NCI-H187 treated with DMSO at 0.1 percent for 48 hours (cell line): ENCODE data around the gene HMCES.
A peak's percentile ranks its signal among the peaks of the same experiment; 100 is the strongest.

ENCODE experiments used
- DNase-seq: peaks from one replicate; lab custom pipeline; 2025; lab: John Stamatoyannopoulos, UW

Gene HMCES

DNA sequence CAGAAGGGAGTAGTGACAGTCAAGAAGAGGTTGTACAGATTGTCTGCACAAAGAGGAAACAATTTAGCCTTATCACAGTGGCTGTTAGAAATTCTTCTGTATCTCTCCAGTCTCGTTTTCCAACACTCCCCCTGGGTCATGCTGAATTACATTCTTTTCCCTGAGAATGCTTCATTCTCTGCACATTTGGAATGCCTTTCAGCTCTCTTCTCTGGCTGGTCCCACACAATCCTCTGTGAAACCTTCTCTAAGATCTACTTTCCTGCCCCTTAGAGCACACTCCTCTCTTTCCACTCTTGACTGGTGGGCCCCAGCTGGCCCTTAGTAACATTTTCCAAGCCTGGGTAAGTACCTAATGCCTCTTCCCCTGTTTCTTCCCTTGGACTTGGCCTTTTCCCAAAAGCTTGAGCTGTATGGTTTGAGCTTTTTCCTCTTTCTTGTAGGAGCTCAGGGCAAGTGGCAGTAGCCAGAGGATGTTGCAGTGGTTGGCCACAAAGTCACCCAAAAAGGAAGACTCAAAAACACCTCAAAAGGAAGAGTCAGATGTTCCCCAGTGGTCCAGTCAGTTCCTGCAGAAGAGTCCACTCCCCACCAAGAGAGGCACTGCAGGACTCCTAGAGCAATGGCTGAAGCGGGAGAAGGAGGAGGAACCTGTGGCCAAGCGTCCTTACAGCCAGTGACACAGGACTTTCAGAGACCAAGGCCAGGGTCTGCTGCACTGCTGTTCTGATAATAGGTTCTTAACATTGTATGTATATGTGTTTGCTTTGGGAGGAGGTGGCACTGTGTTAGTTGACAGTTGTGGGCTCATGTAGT is 25.7 kb downstream of the HMCES start:
- DNase-seq: no peak

DNA sequence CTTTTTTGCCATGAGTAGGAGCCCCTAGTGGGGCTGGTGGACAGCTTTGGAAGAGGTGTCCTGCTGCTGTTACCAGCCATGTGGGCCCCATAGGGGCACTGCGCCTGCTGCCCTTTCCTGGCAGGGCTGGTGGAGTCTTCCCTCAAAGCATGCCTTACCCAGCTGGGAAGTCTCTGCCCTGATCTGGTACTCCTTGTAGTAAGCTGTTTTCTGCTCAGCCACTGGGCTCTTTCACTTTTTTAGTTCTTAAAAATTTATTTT is 26.2 kb downstream of the HMCES start:
- DNase-seq: no peak

DNA sequence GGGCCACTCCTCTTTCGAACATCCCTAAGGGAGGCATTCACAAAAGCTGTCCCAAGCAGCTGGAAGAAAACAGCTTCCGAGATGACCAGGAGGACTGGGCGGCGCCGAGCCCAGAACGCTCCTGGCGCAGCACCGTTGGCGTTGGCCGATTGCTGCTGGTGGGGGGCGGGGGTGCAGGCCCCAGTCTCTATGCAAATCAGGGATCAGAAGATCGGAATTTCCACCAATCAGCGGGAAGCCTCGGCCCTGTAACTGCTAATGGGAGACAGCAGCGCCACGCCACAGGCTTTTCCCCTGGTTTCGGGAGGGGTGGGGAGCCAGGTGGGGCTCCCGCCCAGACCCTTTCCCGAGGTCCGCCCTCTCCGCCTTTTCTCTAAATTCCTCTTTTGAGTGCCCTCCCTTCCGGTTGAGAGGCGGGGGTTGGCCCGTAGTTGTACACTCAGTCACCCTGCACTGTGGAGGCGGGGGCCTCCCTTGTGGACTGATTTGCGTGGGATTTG is 27.0 kb downstream of the HMCES start:
- DNase-seq: no peak

DNA sequence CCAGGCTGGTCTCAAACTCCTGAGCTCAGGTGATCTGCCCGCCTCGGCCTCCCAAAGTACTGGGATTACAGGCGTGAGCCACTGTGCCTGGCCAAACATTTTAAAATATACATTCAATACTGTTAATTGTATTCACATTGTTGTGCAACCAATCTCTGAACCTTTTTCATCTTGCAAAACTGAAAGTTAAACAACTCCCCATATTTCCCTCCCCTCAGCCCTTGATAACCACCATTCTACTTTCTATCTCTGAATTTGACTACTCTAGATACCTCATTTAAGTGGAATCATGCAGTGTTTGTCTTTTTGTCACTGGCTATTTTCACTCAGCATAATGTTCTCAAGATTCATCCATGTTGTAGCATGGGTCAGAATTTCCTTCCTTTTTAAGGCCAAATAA is 30.0 kb downstream of the HMCES start:
- no peak for DNase-seq

DNA sequence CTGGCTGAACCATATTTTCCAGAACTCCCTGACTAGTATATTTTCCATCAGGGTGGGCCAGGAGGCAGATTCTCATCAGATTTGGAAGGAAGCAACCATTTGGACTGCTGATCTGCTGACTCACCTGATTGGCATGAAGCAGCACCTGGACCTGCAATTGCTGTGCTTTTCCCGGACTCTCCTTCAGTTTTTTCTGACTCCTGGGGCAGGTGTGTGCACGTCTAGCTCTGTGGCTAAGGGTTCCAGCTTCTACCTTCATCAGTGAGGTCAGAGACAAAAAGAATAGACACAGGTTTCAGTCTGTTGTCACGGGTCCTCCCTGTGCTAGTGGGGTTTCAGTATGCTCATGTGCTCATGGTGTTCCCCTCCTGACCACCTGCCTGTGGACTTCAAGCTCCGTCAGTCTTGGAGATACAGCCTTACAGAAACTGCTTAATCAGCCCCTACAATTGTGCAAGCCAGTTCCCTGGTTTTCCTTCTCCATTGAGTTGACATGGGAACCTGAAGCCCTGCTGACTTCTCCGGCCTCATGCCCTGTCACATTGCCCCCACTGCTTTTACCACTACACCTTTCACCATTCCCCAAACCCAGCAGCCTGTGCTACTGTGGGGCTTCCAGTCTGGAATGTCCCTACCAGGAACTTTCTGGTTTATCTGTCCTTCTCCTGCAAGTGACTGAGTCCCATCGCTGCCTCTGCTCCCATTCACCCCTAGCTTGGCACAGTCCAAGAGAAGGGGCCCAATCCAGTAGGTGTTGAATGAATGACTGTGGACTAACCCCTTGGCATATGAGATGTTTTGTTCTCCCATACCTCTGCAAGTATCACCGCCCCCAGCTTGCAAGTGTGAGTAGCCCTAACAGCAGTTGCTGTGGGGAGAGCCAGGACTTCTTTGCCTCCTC is 31.7 kb downstream of the HMCES start:
- DNase-seq: no peak

DNA sequence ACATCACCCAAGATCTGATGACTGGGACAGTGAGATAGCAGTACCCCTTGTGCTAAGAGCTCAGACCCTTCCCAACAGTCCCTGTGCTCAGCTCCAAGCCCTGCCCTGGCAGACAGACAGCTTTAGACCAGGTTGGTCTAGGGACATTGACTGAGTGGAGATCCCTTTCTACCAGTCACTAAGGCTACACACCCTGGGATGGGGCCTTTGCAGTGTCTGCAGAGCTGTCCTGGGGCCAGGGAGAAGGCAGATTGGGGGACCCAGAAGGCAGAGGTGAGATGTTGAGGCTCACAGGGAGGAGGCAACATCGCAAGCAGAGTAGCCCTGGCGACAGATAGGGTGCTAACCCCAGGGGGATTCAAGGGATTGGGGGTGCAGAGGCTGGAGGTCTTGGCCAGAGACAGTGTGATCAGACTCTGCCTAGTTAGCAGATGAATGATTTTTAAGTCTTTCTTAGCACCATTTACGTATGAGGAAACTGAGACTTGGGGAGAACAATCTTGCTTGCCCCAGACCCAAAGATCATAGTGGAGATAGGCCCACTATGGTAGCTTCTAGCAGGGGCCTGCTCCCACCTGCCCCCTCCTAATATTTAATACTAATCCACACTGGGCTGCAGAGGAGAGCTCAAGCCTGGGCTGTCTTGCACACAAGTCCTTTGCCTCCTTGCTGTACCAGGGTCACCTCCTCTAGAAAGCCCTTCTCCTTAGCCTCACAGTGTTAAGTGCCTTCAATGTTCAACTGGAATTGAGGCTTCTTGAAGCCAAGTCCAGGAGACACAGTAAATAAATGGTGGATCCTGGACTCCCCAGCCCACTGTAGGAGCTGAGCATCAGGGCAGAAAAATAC is 32.6 kb downstream of the HMCES start:
- DNase-seq: no peak

DNA sequence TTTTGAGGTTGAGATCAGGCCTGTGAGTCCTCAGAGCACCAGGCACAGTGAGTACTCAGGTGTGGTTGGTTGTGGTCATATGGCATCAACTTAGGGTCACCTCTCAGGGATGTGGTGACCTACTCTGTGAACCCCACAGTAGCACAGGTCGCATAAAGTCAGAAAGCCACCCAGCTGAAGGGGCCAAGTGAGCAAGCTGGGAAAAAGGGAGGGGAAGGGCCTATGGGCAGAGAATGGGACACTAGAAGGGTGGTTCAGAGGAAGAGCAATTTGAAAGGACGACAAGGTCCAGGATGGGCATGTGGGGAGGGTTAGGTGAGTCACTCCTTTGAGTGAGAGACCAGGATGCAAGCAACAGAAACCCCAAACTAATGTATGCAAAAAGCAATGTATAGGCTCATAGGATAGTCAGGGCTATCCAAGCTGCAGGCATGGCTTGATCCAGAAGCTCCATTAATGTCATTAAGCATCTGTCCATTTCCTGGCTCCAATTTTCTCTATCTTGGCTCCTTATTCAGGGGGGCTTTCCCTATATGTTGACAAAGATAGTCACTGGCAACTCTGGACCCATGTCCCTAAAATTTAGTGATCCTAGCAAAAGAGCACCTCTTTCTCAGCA is 33.5 kb downstream of the HMCES start:
- DNase-seq: no peak

DNA sequence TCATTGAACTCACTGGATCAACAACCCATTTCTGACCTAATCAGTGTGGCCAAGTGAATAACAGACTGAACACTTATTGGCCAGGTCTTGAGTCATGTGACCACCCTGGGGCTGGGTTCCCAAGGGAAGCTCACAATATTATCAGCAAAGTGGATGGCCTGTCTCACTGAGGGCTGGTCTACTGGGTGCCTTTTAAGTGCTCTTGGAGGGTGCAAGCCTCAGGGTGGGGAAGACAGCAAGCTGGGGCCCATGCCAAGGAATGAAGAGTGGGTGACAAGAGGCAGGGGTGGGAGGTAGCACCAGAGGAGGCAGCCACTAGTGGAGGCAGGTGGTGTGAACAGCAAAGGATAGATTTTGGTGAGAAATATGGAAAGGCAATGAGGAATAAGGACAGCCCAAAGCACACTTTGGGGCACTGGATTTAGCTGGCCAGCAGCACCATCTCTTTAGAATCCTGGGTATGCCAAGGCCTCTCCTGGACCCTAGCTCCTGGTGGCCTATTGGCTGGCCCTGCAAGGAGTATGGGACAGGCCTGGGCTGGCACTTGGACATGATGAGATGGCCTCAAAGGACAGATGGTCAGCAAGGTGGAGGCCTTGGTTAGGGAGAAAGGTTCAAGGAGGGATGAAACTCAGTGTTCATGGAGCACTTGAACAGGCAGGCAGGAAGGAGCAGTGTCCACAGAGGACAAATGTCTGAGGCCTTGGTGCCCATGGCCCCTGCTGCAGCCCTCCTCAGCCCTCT is 34.2 kb downstream of the HMCES start:
- no peak for DNase-seq

DNA sequence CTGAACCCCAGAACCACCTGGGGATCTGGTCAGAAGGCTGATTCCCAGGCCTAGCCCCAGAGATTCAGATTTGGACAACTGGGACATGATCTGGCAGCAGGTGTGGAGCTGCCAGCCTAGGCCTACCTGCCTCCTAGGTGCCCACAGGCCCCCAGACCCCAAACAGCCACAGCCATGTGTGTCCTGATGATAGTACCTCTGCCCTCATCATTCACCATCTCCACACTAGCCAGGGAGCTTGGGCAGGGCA is 34.7 kb downstream of the HMCES start:
- no peak for DNase-seq

DNA sequence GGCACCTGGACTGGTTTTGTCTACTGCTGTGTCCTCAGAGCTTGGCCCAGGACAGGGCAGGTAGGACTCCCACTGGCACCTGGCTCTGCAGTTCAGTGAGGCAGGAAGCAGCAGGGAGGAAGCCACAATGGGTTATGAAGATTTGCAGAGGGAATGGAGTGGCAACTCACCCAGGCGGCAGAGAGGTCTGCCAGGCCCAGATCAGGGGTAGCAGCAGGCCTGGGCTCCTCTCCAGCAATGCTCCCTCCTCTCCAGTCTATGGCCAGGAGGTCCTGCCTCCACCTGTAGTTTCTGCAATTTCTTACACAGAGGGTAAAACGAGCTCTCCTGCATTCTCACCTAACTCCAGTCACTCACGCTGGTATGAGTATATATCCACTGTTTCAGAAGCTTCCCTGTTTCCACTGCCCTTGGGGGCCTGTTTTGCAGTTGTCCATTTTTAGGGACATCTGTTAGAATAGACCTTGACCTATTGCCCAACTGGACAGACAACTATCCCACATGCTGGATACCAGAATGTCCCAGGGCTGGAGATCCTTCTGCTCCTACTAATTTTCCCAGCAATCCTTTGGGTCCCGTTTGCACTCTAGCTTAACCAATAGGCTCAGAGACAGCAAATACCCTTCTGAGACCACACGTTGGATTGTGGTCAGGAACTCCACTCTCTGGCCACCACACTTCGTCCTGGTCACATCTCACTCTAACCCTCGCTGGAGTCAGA is 35.2 kb downstream of the HMCES start:
- no peak for DNase-seq

DNA sequence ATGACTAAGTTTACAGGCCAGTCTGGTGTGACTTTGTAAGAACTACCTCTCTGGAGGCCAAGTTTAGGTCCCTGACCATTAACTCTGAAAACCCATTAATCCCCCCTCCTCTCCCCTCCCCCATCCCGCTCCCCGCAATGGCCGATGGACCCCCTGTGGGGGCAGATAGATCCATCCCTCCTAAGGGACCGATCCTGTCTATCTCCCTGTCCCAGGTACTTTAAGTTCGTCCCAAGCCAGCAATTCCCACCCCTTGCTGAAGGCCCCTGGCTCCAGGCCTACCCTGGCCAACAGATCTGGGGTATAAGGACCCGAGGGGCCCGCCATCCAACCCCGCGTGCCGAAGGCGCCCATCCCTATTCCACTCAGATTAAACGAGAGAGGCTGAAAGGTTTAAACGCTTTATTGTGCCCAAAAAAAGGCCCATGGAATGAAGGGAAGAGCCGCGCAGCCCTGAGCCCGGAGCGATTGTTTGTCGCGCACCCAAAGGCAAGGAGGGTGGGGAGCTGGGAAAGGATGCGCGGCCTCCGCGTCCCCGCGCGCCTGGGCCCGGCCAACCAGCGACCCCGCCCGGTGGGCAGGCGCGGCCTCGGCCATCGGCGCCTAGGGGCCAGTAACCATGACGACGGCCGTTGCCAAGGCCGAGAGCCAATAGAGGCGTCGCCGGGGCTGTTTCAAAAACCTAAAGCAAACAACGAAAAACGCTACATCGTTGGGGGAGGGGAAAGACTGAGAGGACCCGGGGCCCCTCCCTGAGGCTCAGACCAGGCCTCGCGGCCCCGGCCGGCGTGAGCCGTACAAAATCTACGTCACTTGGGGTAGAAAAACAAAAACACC is 35.9 kb downstream of the HMCES start:
- peak; percentile 53 for DNase-seq

DNA sequence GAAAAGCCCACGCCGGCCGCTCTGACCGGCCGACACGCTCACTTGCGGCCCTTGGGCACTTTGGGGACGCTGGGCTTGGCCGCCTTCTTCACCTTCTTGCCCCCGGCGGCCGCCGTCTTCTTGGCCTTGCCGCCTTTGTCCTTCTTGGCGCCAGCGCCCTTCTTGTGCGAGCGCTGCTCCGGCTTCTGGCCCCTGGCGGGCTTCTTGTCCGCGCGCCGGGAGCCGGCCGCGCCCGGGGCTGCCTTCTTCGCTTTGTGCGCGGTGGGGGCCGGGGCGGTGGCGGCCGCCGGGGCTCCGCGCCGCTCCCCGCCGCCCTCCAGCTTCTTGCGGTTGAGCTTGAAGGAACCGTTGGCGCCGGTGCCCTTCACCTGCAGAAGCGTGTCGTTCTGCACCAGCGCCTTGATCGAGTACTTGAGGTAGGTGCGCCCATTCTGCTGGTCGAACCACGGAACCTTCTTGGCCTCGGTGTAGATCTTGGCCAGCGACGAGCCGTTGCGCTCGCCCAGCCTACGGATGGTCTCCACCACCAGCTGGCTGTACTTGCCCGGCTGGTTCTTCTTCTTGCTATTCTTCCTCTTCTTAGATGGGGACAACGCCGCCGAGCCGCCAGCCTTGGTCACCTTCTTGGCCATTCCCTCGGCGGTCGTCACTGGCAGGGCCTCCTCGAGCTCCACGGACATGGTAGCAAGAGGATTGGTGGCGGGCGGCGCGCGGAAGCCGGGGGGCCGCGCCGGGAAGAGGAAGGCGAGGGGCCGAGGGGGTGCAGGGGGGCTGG is 36.7 kb downstream of the HMCES start:
- DNase-seq: no peak

DNA sequence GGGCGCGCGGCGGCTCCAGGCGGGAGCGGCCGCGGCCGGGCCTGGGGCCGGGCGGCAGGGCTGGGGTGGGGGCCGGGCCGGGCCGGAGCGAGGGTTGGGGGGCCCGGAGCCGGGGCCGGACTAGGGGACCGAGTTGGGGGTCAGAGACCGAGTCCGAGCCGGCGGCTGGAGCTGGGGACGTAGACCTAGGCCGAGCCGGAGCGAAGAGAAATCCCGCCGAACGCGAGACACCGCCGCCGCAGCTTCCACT is 37.3 kb downstream of the HMCES start:
- no peak for DNase-seq

DNA sequence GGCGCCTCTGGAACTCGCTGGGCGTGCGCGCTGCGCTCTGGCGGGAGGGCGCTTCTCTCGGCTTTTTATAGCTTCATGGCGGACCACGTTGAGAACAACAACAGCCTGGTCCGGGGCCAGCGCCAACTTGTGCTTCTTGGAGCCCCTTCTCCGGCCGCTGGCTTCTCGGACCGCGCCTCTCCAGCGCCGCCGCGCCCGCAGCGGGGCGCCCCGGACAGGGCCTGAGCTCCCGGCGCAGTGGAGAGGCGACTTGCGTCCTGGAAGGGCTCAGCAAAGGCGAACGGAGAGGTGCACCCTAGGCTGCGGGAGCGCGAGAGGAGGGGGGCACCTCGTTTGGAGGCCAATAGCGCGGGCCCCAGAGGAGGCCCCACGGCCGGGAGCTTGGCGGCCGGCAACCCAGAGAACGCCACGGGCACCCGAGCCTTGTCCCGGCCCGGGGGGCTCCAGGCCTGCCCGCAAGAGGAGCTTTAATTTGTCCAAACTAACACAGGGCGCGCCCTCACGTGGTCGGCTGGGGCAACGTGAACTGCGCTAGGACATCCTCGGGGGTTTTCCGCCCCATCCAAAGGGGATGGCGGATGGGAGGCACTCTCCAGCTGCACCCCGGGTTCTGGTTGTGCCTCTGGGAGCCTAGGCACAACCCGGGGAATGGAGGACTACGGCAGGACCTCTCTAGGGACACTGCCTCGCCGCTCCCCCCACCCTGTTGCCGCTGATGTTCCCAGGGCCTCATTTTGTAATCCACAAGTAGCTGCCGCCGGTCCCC is 37.8 kb downstream of the HMCES start:
- no peak for DNase-seq

DNA sequence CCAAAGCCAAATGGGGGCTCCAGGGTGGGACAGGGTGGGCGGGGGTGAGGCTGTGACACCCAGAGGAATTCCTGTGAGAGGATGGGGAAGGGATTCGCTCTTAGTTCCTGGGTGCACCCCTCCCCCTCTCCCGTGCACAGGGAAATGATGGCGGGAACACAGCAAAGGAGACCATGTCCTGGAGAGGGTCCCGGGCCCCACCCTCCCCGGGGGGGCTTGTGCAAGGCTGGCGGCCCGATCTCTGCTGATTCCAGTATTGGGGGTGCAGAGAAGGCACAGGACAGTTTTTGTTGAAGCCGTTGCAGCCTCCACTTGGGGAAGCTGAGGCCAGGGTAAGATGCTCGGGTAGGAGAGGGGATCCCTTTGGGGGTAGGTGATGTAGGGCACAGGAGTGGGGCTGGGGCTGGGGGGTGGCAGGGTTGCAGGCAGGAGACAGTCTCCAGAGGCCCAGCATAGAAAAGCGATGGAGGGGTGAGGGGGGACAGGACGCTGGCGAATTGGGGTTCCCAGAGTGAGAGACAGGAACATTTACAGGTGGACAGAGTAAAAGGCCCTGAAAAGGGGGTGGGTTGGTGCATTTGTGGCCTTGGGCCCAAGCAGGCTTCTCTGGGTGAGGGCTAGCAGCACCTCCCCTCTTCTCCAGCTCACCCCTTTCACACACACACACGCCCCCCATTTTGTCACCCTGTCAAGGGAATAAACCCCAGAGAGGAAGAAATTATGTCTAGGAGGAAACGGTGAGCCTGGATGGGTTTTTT is 38.5 kb downstream of the HMCES start:
- no peak for DNase-seq

DNA sequence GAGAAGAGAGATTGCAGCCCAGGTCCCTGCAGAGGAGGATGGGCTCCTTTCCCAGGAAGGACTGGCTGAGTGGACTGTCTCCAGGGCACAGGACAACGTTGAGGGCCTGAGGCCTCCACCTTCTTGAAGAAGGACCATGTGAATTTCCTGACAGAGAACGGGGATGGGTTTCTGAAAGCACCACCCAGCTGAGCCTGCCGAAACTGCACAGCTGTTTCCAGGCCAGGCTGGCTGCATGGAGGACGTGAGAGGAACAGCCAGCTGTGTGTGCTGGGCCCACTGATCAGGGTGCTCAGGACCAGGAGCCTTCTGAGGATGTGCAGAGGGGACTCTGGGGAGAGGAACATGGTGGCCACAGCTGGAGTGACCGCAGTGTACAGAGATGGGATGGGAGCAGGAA is 39.2 kb downstream of the HMCES start:
- no peak for DNase-seq

DNA sequence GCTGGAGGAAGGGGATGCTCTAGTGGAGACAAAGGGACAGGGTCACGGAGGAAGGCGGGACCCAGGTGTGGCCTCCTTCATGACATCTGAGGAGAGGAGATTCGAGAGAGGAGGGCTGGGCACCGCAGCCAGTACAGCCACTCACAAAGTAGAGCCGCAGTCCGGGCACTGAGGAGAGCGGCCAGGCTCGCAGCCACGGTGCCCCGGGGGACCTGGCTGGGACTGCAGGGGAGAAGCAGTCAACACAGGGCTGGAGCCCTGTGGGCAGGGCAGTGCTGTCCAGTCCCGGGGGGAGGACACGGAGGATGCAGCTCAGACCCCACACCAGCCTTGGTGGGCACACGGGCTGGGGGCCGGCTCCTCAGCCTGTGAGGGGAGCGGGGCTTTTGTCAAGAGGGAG is 40.3 kb downstream of the HMCES start:
- DNase-seq: no peak

DNA sequence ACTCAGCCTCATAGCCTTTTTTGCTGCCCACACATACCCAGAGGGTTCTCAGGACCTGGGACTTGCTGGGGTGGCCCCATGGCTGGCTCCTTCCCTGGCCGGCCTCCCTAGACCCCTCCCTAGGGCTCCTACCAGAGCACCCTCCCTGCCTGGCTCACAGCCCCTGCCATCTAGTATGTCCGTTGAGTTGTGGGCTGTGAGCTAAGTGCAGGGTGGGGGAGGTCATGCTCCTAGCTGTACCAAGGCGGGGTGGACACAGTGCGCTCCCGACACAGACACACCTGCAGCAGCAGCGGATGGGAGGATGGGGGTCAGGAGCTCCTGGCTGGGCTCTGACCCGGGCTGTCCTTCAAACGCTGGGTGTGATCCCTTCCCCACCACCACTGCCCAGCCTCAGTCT is 41.6 kb downstream of the HMCES start:
- DNase-seq: no peak
